IMR-90 (cell line): ENCODE results near the gene CENPP. TPM values are rescaled to one million over a fixed set of nuclear protein-coding genes. Genes with fewer than 3 reads are reported as not detected.

ENCODE experiments used
- ATAC-seq: fragments of 200-7000 bp; cut with Tn5 transposase; 2 replicates; pipeline ENCODE4 v1.9.1; 2020; ENCODE audit warnings: low read depth, mild to moderate bottlenecking, moderate library complexity
- BruUV-seq: library from RNA; stranded (reverse); fragments of 400-500 nt; replicated peaks from 2 replicates; lab custom pipeline; 2021; lab: Mats Ljungman, UMichigan
- CTCF ChIA-PET: fragments of 300-600 bp; formaldehyde crosslinking; extraction: SDS; loops from one replicate; lab custom pipeline; 2021; ENCODE audit warnings: antibody characterized with exemption; lab: Yijun Ruan, JAX
- POLR2A ChIA-PET: fragments of 300-600 bp; sonication (Branson Sonifier 250); formaldehyde crosslinking; loops from one replicate; lab custom pipeline; 2022; ENCODE audit warnings: antibody characterized with exemption; ENCODE audit not compliant: unreplicated experiment; lab: Charles Lee
- DNase-seq: peaks from one replicate; pipeline ENCODE4 v3.0.0; 2013
- H2AFZ ChIP-seq: replicated peaks from 2 replicates; pipeline ENCODE3; 2013; ENCODE audit warnings: low read length, mild to moderate bottlenecking; ENCODE audit not compliant: poor library complexity
- H2AK5ac ChIP-seq: 2 replicates; pipeline ENCODE4 v1.6.1; 2013; ENCODE audit warnings: low read depth, low read length, inconsistent platforms
- H2AK9ac ChIP-seq: replicated peaks from 2 replicates; pipeline ENCODE3; 2013; ENCODE audit warnings: mild to moderate bottlenecking, low read depth, low read length, moderate library complexity; ENCODE audit not compliant: poor library complexity
- H2BK120ac ChIP-seq: 2 replicates; pipeline ENCODE4 v1.6.1; 2013; ENCODE audit warnings: low read depth, low read length, inconsistent platforms
- H2BK15ac ChIP-seq: 3 replicates; pipeline ENCODE4 v1.6.1; 2013; ENCODE audit warnings: low read depth, low read length, inconsistent platforms
- H2BK20ac ChIP-seq: 2 replicates; pipeline ENCODE4 v1.6.1; 2013; ENCODE audit warnings: low read depth, mild to moderate bottlenecking, inconsistent platforms, low read length, moderate library complexity
- H2BK5ac ChIP-seq: 2 replicates; pipeline ENCODE4 v1.6.1; 2013; ENCODE audit warnings: mild to moderate bottlenecking, low read depth, low read length, inconsistent platforms; ENCODE audit not compliant: poor library complexity, severe bottlenecking
- H3K14ac ChIP-seq: replicated peaks from 2 replicates; pipeline ENCODE4 v1.6.1; 2013; ENCODE audit warnings: low read depth, low read length, inconsistent platforms
- H3K18ac ChIP-seq: 2 replicates; pipeline ENCODE4 v1.6.1; 2013; ENCODE audit warnings: low read depth, low read length, control low read depth
- H3K23ac ChIP-seq: 2 replicates; pipeline ENCODE4 v1.6.1; 2013; ENCODE audit warnings: low read depth, low read length, inconsistent platforms
- H3K27ac ChIP-seq: 2 replicates; pipeline ENCODE4 v1.5.1; 2013; ENCODE audit warnings: mild to moderate bottlenecking, control low read depth, low read length; ENCODE audit not compliant: insufficient read depth
- H3K27me3 ChIP-seq: 2 replicates; pipeline ENCODE4 v1.6.1; 2013; ENCODE audit warnings: low read length; ENCODE audit not compliant: control insufficient read depth, insufficient read depth
- H3K36me3 ChIP-seq: 2 replicates; pipeline ENCODE4 v1.6.1; 2013; ENCODE audit warnings: low read length, mixed read lengths; ENCODE audit not compliant: control insufficient read depth, insufficient read depth
- H3K4ac ChIP-seq: 2 replicates; pipeline ENCODE4 v1.6.1; 2013; ENCODE audit warnings: low read depth, low read length, inconsistent platforms
- H3K4me1 ChIP-seq: 2 replicates; pipeline ENCODE4 v1.6.1; 2013; ENCODE audit warnings: low read length, mixed read lengths; ENCODE audit not compliant: control insufficient read depth, insufficient read depth
- H3K4me2 ChIP-seq: 2 replicates; pipeline ENCODE4 v1.6.1; 2013; ENCODE audit warnings: low read depth, mild to moderate bottlenecking, control low read depth, low read length, moderate library complexity
- H3K4me3 ChIP-seq: 2 replicates; pipeline ENCODE4 v1.5.1; 2013; ENCODE audit warnings: low read depth, mild to moderate bottlenecking, control low read depth, low read length, moderate library complexity; ENCODE audit not compliant: insufficient read depth
- H3K56ac ChIP-seq: 2 replicates; pipeline ENCODE4 v1.6.1; 2013; ENCODE audit warnings: low read length, inconsistent platforms; ENCODE audit not compliant: insufficient read depth; ENCODE audit errors: extremely low read depth
- H3K79me1 ChIP-seq, 2 experiments: 2 replicates each; pipeline ENCODE4 v1.6.1; 2013; ENCODE audit warnings: low read length in 2 of 2, inconsistent platforms in 1 of 2, low read depth in 1 of 2
- H3K9ac ChIP-seq: 2 replicates; pipeline ENCODE4 v1.6.1; 2013; ENCODE audit warnings: low read depth, low read length, control low read depth
- H3K9me1 ChIP-seq: 2 replicates; pipeline ENCODE4 v1.6.1; 2013; ENCODE audit warnings: low read length, inconsistent platforms; ENCODE audit not compliant: insufficient read depth
- H3K9me3 ChIP-seq: 2 replicates; pipeline ENCODE4 v1.6.1; 2013; ENCODE audit warnings: low read length; ENCODE audit not compliant: control insufficient read depth, insufficient read depth
- H4K20me1 ChIP-seq: 2 replicates; pipeline ENCODE4 v1.6.1; 2013; ENCODE audit warnings: low read length, inconsistent platforms; ENCODE audit not compliant: insufficient read depth
- H4K5ac ChIP-seq: 2 replicates; pipeline ENCODE4 v1.6.1; 2013; ENCODE audit warnings: mild to moderate bottlenecking, low read depth, low read length, control low read depth
- H4K8ac ChIP-seq, 2 experiments: 2 replicates each; pipeline ENCODE4 v1.6.1; 2013; ENCODE audit warnings: low read depth in 2 of 2, low read length in 2 of 2, control low read depth in 1 of 2, inconsistent platforms in 1 of 2
- H4K91ac ChIP-seq: 2 replicates; pipeline ENCODE4 v1.6.1; 2013; ENCODE audit warnings: low read depth, low read length, inconsistent platforms; ENCODE audit not compliant: insufficient read depth
- BHLHE40 ChIP-seq: fragments of 150-350 bp; IDR thresholded peaks from 2 replicates; pipeline ENCODE4 v1.6.1; 2016; ENCODE audit warnings: mild to moderate bottlenecking, low read depth, low read length
- CEBPB ChIP-seq: IDR thresholded peaks from 2 replicates; pipeline ENCODE4 v1.6.1; 2012; ENCODE audit warnings: low read depth, low read length, improper control_type of control experiment
- CHD1 ChIP-seq: IDR thresholded peaks from 2 replicates; pipeline ENCODE4 v1.6.1; 2012; ENCODE audit warnings: low read depth, low read length, improper control_type of control experiment
- CTCF ChIP-seq: conservative IDR thresholded peaks from 2 replicates; pipeline ENCODE4 v1.5.1; 2012; ENCODE audit warnings: mild to moderate bottlenecking, low read depth, low read length, improper control_type of control experiment
- FOS ChIP-seq: fragments of 150-350 bp; IDR thresholded peaks from 2 replicates; pipeline ENCODE4 v1.6.1; 2016; ENCODE audit warnings: low read depth, low read length
- MAFK ChIP-seq: IDR thresholded peaks from 2 replicates; pipeline ENCODE4 v1.6.1; 2012; ENCODE audit warnings: low read depth, low read length, improper control_type of control experiment
- MAZ ChIP-seq: IDR thresholded peaks from 2 replicates; pipeline ENCODE4 v1.6.1; 2012; ENCODE audit warnings: low read depth, mild to moderate bottlenecking, low read length, improper control_type of control experiment, moderate library complexity, borderline replicate concordance
- MXI1 ChIP-seq: IDR thresholded peaks from 2 replicates; pipeline ENCODE4 v1.6.1; 2012; ENCODE audit warnings: low read depth, mild to moderate bottlenecking, low read length, moderate library complexity, borderline replicate concordance
- NFE2L2 ChIP-seq: fragments of 150-350 bp; IDR thresholded peaks from 2 replicates; pipeline ENCODE4 v1.6.1; 2016; ENCODE audit warnings: low read depth, mild to moderate bottlenecking, low read length
- POLR2A ChIP-seq: IDR thresholded peaks from 2 replicates; pipeline ENCODE4 v1.6.1; 2012; ENCODE audit warnings: mild to moderate bottlenecking, low read depth, low read length
- RAD21 ChIP-seq: IDR thresholded peaks from 2 replicates; pipeline ENCODE4 v1.6.1; 2012; ENCODE audit warnings: low read length, improper control_type of control experiment
- RCOR1 ChIP-seq: IDR thresholded peaks from 2 replicates; pipeline ENCODE4 v1.6.1; 2012; ENCODE audit warnings: mild to moderate bottlenecking, low read length, improper control_type of control experiment; ENCODE audit not compliant: insufficient replicate concordance
- RFX5 ChIP-seq: IDR thresholded peaks from 2 replicates; pipeline ENCODE4 v1.8.0; 2012; ENCODE audit warnings: low read depth, mild to moderate bottlenecking, low read length, moderate library complexity
- SMC3 ChIP-seq: fragments of 150-350 bp; IDR thresholded peaks from 2 replicates; pipeline ENCODE4 v1.6.1; 2016; ENCODE audit warnings: low read depth, mild to moderate bottlenecking, antibody characterized with exemption, low read length, moderate library complexity
- USF2 ChIP-seq: fragments of 150-350 bp; IDR thresholded peaks from 2 replicates; pipeline ENCODE4 v1.6.1; 2017; ENCODE audit warnings: mild to moderate bottlenecking, antibody characterized with exemption, low read length, low read depth
- WGBS, 2 experiments: methylation state at CpG; one replicate each; pipeline versions ENCODE4 v1.1.5 to v1.1.7; 2013; ENCODE audit warnings: missing lambda C conversion rate in 2 of 2; ENCODE audit not compliant: insufficient read length in 1 of 2; ENCODE audit errors: extremely low coverage in 2 of 2; 5-methylcytosine and 5-hydroxymethylcytosine counted together
- dilution Hi-C: fragments of 300-500 bp; cut with HindIII; formaldehyde crosslinking; loops from one replicate; pipeline ENCODE4 v1.14.3; 2018; ENCODE audit warnings: low sequenced_read_pairs; ENCODE audit not compliant: unreplicated experiment
- in situ Hi-C: fragments of 300-500 bp; cut with MboI; formaldehyde crosslinking; loops from 3 replicates; pipeline ENCODE4 v1.14.3; 2019; ENCODE audit warnings: low sequenced_read_pairs, inconsistent platforms, mixed read lengths
- intact Hi-C: fragments of 100-400 bp; cut with micrococcal nuclease; formaldehyde crosslinking; loops from 2 replicates; pipeline ENCODE4 v1.10.0; 2022
- polyA plus RNA-seq, 3 experiments: library from polyadenylated mRNA; depleted of rRNA; stranded (reverse); fragments of >200 nt; gene quantifications; 2 replicates each; pipeline ENCODE4 v1.2.3, GENCODE V29; 2012; ENCODE audit warnings: low replicate concordance in 1 of 3
- total RNA-seq: library from RNA; depleted of rRNA; stranded (reverse); fragments of >200 nt; gene quantifications from 2 replicates; pipeline ENCODE4 v1.2.3, GENCODE V29; 2012
- TF ChIP-seq, protein P1 (sequence below): fragments of 150-350 bp; IDR thresholded peaks from 2 replicates; pipeline ENCODE4 v1.6.1; 2016; ENCODE audit warnings: low read depth, mild to moderate bottlenecking, low read length, moderate library complexity, borderline replicate concordance

CENPP gene
- total and polyA plus RNA-seq, 2 of the 4 experiments (the other 2 are of a cell fraction), result 1.4 to 2.0 TPM

DNA sequence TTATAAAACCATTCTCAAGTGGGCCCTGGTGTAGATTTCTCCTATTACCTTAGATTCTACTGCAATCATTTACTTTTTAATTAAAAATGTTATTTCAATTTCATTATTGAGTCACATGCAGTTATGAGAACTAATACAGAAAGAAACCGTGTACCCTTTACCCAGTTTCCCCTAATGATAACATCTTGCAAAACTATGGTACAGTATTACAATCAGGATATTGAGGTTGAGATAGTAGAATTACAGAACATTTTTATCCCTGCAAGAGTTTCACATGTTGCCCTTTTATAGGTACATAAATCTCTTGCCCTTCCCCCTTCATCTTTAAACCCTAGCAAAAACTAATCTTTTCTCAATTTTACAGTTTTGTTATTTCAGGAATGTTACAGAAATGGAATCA, 109.5 kb downstream of the CENPP start:
- no peak overlapping the region for H3K4ac ChIP-seq
- in situ Hi-C loops, result loop anchor here (5.0 to 10.0 kb wide), 3 partner anchors 103 to 300 kb away; no protein-coding TSS in a partner anchor
- CTCF ChIA-PET, result no interaction called here
- no peaks in the 10 kb centered on the region for H3K36me3 ChIP-seq
- peaks cover 2% of the 10 kb centered on the region; the same call in 1 of the 2 replicates for H3K4me1 ChIP-seq
- POLR2A ChIA-PET, result no interaction called here
- ATAC-seq (no peak), DNase-seq (no peak)
- no peak overlapping the region for H3K4me3 ChIP-seq
- H2BK120ac ChIP-seq, result no peak overlapping the region
- no peak overlapping the region for H4K8ac ChIP-seq
- H2BK15ac ChIP-seq, result no peak overlapping the region
- no peak overlapping the region for H3K9ac ChIP-seq
- no peak overlapping the region for H3K56ac ChIP-seq
- intact Hi-C loops, result no loop called here
- no peaks in the 10 kb centered on the region for H3K9me3 ChIP-seq
- H4K91ac ChIP-seq, result no peak overlapping the region
- H2BK5ac ChIP-seq, result no peak overlapping the region
- no peak overlapping the region for H2AK5ac ChIP-seq
- no peak overlapping the region for H3K18ac ChIP-seq
- no peaks in the 10 kb centered on the region for H3K27me3 ChIP-seq
- no peaks in the 10 kb centered on the region for H3K9me1 ChIP-seq
- BruUV-seq, result no TSS peak
- dilution Hi-C loops, result no loop called here
- H3K23ac ChIP-seq, result no peak overlapping the region
- H4K20me1 ChIP-seq, result no peaks in the 10 kb centered on the region
- no peak overlapping the region for H3K27ac ChIP-seq
- TF ChIP-seq RFX5 (no peak), RAD21 (no peak), MAZ (no peak), CTCF (no peak), SMC3 (no peak), POLR2A (no peak), RCOR1 (no peak), MXI1 (no peak), CHD1 (no peak), CEBPB (no peak), BHLHE40 (no peak), USF2 (no peak), NFE2L2 (no peak), FOS (no peak), MAFK (no peak)
- TF ChIP-seq, protein P1, sequence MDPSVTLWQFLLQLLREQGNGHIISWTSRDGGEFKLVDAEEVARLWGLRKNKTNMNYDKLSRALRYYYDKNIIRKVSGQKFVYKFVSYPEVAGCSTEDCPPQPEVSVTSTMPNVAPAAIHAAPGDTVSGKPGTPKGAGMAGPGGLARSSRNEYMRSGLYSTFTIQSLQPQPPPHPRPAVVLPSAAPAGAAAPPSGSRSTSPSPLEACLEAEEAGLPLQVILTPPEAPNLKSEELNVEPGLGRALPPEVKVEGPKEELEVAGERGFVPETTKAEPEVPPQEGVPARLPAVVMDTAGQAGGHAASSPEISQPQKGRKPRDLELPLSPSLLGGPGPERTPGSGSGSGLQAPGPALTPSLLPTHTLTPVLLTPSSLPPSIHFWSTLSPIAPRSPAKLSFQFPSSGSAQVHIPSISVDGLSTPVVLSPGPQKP, result no peak
- no peak overlapping the region for H3K14ac ChIP-seq
- WGBS, 2 experiments, result no CpG with 5 or more reads among the region's 1 CpG
- H4K5ac ChIP-seq, result no peak overlapping the region
- no peak overlapping the region for H2BK20ac ChIP-seq
- no peaks in the 10 kb centered on the region for H3K79me1 ChIP-seq
- no peak overlapping the region for H2AFZ ChIP-seq
- H3K4me2 ChIP-seq, result no peak overlapping the region
- no peak overlapping the region for H2AK9ac ChIP-seq
